ENCODE results near the gene HSDL2. TPM values are rescaled to one million over a fixed set of nuclear protein-coding genes. Genes with fewer than 3 reads are reported as not detected.

The HSDL2 gene
- polyA plus RNA-seq, 1 experiment: 47.0 TPM

GRCh38 chr9:112462855-112463254 lies 82.9 kb downstream of the HSDL2 start:
- CTCF ChIA-PET: interaction anchor here (0.6 kb wide), 1 partner anchor 25 kb away, joined by 3 read pairs; no protein-coding TSS in a partner anchor
- POLR2A ChIA-PET: no interaction called here
- Histone ChIP-seq H3K27me3 (ENCODE audit: control insufficient read depth, insufficient read depth, low read length) (no peaks in the 10 kb centered on the region), H3K27ac (ENCODE audit: low read depth, low read length) (no peak overlapping the region), H3K4me3 (ENCODE audit: low read depth, low read length) (no peak overlapping the region), H3K9me3 (ENCODE audit: control insufficient read depth, insufficient read depth, low read length) (no peaks in the 10 kb centered on the region)
- DNase-seq (ENCODE audit: low read depth, low spot score): no peak
- TF ChIP-seq, protein P1, sequence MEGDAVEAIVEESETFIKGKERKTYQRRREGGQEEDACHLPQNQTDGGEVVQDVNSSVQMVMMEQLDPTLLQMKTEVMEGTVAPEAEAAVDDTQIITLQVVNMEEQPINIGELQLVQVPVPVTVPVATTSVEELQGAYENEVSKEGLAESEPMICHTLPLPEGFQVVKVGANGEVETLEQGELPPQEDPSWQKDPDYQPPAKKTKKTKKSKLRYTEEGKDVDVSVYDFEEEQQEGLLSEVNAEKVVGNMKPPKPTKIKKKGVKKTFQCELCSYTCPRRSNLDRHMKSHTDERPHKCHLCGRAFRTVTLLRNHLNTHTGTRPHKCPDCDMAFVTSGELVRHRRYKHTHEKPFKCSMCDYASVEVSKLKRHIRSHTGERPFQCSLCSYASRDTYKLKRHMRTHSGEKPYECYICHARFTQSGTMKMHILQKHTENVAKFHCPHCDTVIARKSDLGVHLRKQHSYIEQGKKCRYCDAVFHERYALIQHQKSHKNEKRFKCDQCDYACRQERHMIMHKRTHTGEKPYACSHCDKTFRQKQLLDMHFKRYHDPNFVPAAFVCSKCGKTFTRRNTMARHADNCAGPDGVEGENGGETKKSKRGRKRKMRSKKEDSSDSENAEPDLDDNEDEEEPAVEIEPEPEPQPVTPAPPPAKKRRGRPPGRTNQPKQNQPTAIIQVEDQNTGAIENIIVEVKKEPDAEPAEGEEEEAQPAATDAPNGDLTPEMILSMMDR (IDR thresholded peaks at IDR 0.05; ENCODE audit: low read depth, low read length): no peak

GRCh38 chr9:112465352-112465751 lies 85.4 kb downstream of the HSDL2 start:
- Histone ChIP-seq H3K9me3 (ENCODE audit: control insufficient read depth, insufficient read depth, low read length) (no peaks in the 10 kb centered on the region), H3K27me3 (ENCODE audit: control insufficient read depth, insufficient read depth, low read length) (no peaks in the 10 kb centered on the region), H3K4me3 (ENCODE audit: low read depth, low read length) (no peak overlapping the region), H3K27ac (ENCODE audit: low read depth, low read length) (no peak overlapping the region)
- CTCF ChIA-PET: no interaction called here
- POLR2A ChIA-PET: interaction anchor here (0.6 kb wide), 1 partner anchor 168 kb away, joined by 3 read pairs; no protein-coding TSS in a partner anchor
- no peak for DNase-seq (ENCODE audit: low read depth, low spot score)
- TF ChIP-seq, protein P1 (IDR thresholded peaks at IDR 0.05; ENCODE audit: low read depth, low read length): no peak

DNA sequence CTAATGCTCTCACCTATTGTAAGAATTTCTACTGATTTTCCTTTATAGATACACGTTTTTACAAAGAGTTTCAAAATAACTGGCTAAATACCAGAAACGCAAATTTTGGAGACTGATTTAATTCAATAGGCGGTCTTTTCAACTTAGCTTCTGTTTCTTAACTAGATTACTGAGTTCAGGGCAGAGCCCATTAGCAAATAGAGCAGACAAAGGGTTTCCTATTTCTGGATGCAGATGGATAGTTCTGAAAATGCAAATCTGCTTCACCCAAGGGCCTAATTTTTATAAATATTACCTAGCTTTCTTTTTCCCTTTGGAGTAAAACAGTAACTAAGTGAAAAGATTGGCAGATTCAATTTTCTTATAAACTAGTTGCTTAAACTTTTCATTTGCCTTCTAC lies 93.1 kb downstream of the HSDL2 start:
- H3K4me3 ChIP-seq (ENCODE audit: low read depth, low read length): no peak overlapping the region
- ChIA-PET POLR2A (no interaction called here), CTCF (interaction anchor here (0.6 kb wide), 1 partner anchor 433 kb away, joined by 3 read pairs; no protein-coding TSS in a partner anchor)
- no peaks in the 10 kb centered on the region for H3K9me3 ChIP-seq (ENCODE audit: control insufficient read depth, insufficient read depth, low read length)
- H3K27me3 ChIP-seq (ENCODE audit: control insufficient read depth, insufficient read depth, low read length): no peaks in the 10 kb centered on the region
- TF ChIP-seq, protein P1 (IDR thresholded peaks at IDR 0.05; ENCODE audit: low read depth, low read length): no peak
- H3K27ac ChIP-seq (ENCODE audit: low read depth, low read length): no peak overlapping the region
- DNase-seq (ENCODE audit: low read depth, low spot score): no peak

- no peak overlapping the region for H3K4me3 ChIP-seq (ENCODE audit: low read depth, low read length)
- no peak overlapping the region for H3K27ac ChIP-seq (ENCODE audit: low read depth, low read length)
- H3K9me3 ChIP-seq (ENCODE audit: control insufficient read depth, insufficient read depth, low read length): no peaks in the 10 kb centered on the region
- TF ChIP-seq, protein P1 (IDR thresholded peaks at IDR 0.05; ENCODE audit: low read depth, low read length): no peak
- CTCF ChIA-PET: no interaction called here
- no peak for DNase-seq (ENCODE audit: low read depth, low spot score)
- no peaks in the 10 kb centered on the region for H3K27me3 ChIP-seq (ENCODE audit: control insufficient read depth, insufficient read depth, low read length)
- POLR2A ChIA-PET: no interaction called here
Measured at GRCh38 chr9:112473986-112474385, 94.1 kb downstream of the HSDL2 start.

DNA sequence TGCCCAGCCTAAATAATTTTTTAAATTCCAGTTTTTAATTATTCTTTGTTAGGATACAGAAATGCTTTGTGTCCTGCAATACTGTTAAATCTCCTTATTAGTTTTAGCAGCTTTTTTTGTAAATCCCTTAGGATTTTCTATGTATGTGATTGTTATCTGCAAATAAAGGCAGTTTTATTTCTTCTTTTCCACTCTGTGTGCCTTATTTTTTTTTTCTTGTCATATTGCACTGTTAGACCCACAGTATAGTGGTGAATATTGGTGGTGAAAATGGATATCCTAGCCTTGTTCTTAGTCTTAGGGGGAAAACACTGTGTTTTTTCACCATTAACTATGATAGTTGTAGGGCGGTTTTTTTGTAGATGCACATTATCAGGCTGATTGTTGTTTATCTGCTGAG lies 95.4 kb downstream of the HSDL2 start:
- no peak for DNase-seq (ENCODE audit: low read depth, low spot score)
- CTCF ChIA-PET: no interaction called here
- H3K9me3 ChIP-seq (ENCODE audit: control insufficient read depth, insufficient read depth, low read length): no peaks in the 10 kb centered on the region
- TF ChIP-seq, protein P1 (IDR thresholded peaks at IDR 0.05; ENCODE audit: low read depth, low read length): no peak
- no peaks in the 10 kb centered on the region for H3K27me3 ChIP-seq (ENCODE audit: control insufficient read depth, insufficient read depth, low read length)
- no peak overlapping the region for H3K4me3 ChIP-seq (ENCODE audit: low read depth, low read length)
- H3K27ac ChIP-seq (ENCODE audit: low read depth, low read length): no peak overlapping the region
- POLR2A ChIA-PET: no interaction called here

Measured in AG04450 (cell line).